Measurements from ENCODE around the gene UBB.

Gene UBB

GRCh38 chr17:16378636-16379282, 2.1 kb upstream of the UBB start:
- H4K20me1 ChIP-seq (ENCODE audit: insufficient read depth, low read length), result peaks cover 24% of the 10 kb centered on the region; the same call in 1 of the 2 replicates
- no peak overlapping the region for H3K27ac ChIP-seq (ENCODE audit: low read length)
- no peak overlapping the region for H3K4me2 ChIP-seq (ENCODE audit: insufficient read depth, low read length)
- peaks cover 21% of the 10 kb centered on the region for H3K4me1 ChIP-seq (ENCODE audit: insufficient read depth, low read length)
- no peak for DNase-seq
- H3K9me3 ChIP-seq (ENCODE audit: insufficient read depth, low read length, severe bottlenecking), result no peaks in the 10 kb centered on the region
- peaks cover 19% of the 10 kb centered on the region for H3K79me2 ChIP-seq (ENCODE audit: insufficient read depth, low read length)
- 0 out of 2 replicates have a peak overlapping the region, but pooled peaks have one; percentile 20 for H2AFZ ChIP-seq (ENCODE audit: low read depth, low read length)
- TF ChIP-seq EZH2 (IDR thresholded peaks at IDR 0.05; ENCODE audit: borderline replicate concordance, low read depth, low read length, severe bottlenecking) (no peak), CTCF (IDR thresholded peaks at IDR 0.05; ENCODE audit: borderline replicate concordance, extremely low read depth, low read length, poor library complexity, severe bottlenecking) (no peak)
- H3K27me3 ChIP-seq (ENCODE audit: insufficient read depth, low read length, poor library complexity), result no peaks in the 10 kb centered on the region
- H3K36me3 ChIP-seq (ENCODE audit: insufficient read depth, low read length), result peaks cover 25% of the 10 kb centered on the region
- no peak for ATAC-seq (ENCODE audit: insufficient read depth, low read depth)
- no peak overlapping the region for H3K9ac ChIP-seq (ENCODE audit: low read depth, low read length)
- H3K4me3 ChIP-seq (ENCODE audit: low read depth in 1 of 2, low read length in 2 of 2), result no peak overlapping the region

DNA sequence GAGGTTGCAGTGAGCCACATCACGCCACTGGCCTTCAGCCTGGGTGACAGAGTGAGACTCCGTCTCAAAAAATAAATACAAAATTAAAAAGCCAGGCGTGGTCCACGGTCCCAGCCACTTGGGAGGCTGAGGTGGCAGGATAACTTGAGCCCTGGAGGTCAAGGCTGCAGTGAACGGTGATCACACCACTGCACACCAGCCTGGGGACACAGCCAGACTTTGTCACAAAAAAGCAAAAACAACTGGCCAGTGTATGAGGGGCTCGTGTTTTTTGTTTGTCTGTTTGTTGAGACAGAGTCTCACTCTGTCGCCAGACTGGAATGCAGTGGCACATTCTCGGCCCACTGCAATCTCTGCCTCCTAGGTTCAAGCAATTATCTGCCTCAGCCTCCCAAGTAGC, 1.2 kb upstream of the UBB start:
- TF ChIP-seq EZH2 (IDR thresholded peaks at IDR 0.05; ENCODE audit: borderline replicate concordance, low read depth, low read length, severe bottlenecking) (no peak), CTCF (IDR thresholded peaks at IDR 0.05; ENCODE audit: borderline replicate concordance, extremely low read depth, low read length, poor library complexity, severe bottlenecking) (no peak)
- peaks cover 27% of the 10 kb centered on the region; the same call in 1 of the 2 replicates for H4K20me1 ChIP-seq (ENCODE audit: insufficient read depth, low read length)
- DNase-seq (no peak), ATAC-seq (ENCODE audit: insufficient read depth, low read depth) (no peak)
- no peaks in the 10 kb centered on the region for H3K9me3 ChIP-seq (ENCODE audit: insufficient read depth, low read length, severe bottlenecking)
- H3K27ac ChIP-seq (ENCODE audit: low read length), result no peak overlapping the region
- peaks cover 25% of the 10 kb centered on the region for H3K36me3 ChIP-seq (ENCODE audit: insufficient read depth, low read length)
- no peaks in the 10 kb centered on the region for H3K27me3 ChIP-seq (ENCODE audit: insufficient read depth, low read length, poor library complexity)
- H2AFZ ChIP-seq (ENCODE audit: low read depth, low read length), result 0 out of 2 replicates have a peak overlapping the region, but pooled peaks have one; percentile 17
- no peak overlapping the region for H3K4me3 ChIP-seq (ENCODE audit: low read depth in 1 of 2, low read length in 2 of 2)
- no peak overlapping the region for H3K4me2 ChIP-seq (ENCODE audit: insufficient read depth, low read length)
- H3K9ac ChIP-seq (ENCODE audit: low read depth, low read length), result no peak overlapping the region
- peaks cover 19% of the 10 kb centered on the region for H3K79me2 ChIP-seq (ENCODE audit: insufficient read depth, low read length)
- peaks cover 25% of the 10 kb centered on the region for H3K4me1 ChIP-seq (ENCODE audit: insufficient read depth, low read length)

DNA sequence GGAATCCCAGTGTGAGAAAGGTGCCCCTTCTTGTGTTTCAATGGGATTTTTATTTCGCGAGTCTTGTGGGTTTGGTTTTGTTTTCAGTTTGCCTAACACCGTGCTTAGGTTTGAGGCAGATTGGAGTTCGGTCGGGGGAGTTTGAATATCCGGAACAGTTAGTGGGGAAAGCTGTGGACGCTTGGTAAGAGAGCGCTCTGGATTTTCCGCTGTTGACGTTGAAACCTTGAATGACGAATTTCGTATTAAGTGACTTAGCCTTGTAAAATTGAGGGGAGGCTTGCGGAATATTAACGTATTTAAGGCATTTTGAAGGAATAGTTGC, 567 bp downstream of the UBB start:
- DNase-seq (no peak), ATAC-seq (ENCODE audit: insufficient read depth, low read depth) (no peak)
- Histone ChIP-seq H3K4me3 (ENCODE audit: low read depth in 1 of 2, low read length in 2 of 2) (peak overlapping the region; percentile 49 to 66; a peak in 3 of 4 replicates), H4K20me1 (ENCODE audit: insufficient read depth, low read length) (peaks cover 27% of the 10 kb centered on the region; the same call in 1 of the 2 replicates), H3K4me1 (ENCODE audit: insufficient read depth, low read length) (peaks cover 31% of the 10 kb centered on the region), H3K27ac (ENCODE audit: low read length) (peak overlapping the region; percentile 98), H3K9me3 (ENCODE audit: insufficient read depth, low read length, severe bottlenecking) (no peaks in the 10 kb centered on the region), H3K36me3 (ENCODE audit: insufficient read depth, low read length) (peaks cover 25% of the 10 kb centered on the region), H3K4me2 (ENCODE audit: insufficient read depth, low read length) (peak overlapping the region; percentile 66), H3K27me3 (ENCODE audit: insufficient read depth, low read length, poor library complexity) (peaks cover under 1% of the 10 kb centered on the region), H3K9ac (ENCODE audit: low read depth, low read length) (peak overlapping the region; percentile 66), H3K79me2 (ENCODE audit: insufficient read depth, low read length) (peaks cover 19% of the 10 kb centered on the region), H2AFZ (ENCODE audit: low read depth, low read length) (peak overlapping the region; percentile 90; the same call in 1 of the 2 replicates)
- TF ChIP-seq EZH2 (IDR thresholded peaks at IDR 0.05; ENCODE audit: borderline replicate concordance, low read depth, low read length, severe bottlenecking), result no peak
- no peak for TF ChIP-seq CTCF (IDR thresholded peaks at IDR 0.05; ENCODE audit: borderline replicate concordance, extremely low read depth, low read length, poor library complexity, severe bottlenecking)
